GM12801 (cell line): Measurements from ENCODE around the gene GHRL.

ENCODE experiments used
- TF ChIP-seq, protein P1 (sequence below): IDR thresholded peaks from one replicate; pipeline ENCODE4 v1.5.1; 2011; ENCODE audit warnings: control low read depth; ENCODE audit not compliant: insufficient read length; ENCODE audit errors: extremely low read depth

Gene GHRL

DNA sequence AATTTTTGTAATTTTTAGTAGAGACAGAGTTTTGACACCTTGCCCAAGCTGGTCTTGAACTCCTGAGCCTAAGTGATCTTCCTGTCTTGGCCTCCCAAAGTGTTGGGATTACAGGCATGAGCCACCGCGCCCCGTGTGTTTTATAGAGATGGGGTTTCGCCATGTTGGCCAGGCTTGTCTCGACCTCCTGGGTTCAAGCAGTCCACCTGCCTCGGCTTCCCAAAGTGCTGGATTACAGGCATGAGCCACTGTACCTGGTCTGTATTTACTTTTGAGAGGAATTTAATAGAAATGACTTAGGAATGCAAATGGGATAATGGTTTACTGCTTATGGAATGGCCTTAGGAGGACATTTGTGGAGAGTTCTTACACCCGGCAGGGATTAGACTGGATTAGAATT, 33.7 kb downstream of the GHRL start:
- TF ChIP-seq, protein P1, sequence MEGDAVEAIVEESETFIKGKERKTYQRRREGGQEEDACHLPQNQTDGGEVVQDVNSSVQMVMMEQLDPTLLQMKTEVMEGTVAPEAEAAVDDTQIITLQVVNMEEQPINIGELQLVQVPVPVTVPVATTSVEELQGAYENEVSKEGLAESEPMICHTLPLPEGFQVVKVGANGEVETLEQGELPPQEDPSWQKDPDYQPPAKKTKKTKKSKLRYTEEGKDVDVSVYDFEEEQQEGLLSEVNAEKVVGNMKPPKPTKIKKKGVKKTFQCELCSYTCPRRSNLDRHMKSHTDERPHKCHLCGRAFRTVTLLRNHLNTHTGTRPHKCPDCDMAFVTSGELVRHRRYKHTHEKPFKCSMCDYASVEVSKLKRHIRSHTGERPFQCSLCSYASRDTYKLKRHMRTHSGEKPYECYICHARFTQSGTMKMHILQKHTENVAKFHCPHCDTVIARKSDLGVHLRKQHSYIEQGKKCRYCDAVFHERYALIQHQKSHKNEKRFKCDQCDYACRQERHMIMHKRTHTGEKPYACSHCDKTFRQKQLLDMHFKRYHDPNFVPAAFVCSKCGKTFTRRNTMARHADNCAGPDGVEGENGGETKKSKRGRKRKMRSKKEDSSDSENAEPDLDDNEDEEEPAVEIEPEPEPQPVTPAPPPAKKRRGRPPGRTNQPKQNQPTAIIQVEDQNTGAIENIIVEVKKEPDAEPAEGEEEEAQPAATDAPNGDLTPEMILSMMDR, result no peak

DNA sequence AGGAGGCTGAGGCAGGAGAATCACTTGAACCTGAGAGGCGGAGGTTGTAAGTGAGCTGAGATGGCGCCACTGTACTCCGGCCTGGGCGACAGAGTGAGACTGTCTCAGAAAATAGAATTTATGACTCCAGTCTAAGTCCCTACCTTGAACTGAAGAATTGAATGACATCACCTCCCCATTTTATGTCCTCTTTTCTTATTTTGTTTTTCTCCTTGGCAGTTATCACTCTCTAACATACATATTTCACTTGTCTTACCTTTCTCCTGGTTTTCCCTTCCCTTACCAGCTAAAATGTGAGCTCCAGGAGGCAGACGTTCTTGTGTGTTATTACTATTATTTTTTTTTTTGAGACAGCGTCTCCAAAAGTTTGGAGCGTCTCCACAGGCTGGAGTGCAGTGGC, 36.9 kb downstream of the GHRL start:
- TF ChIP-seq, protein P1, result no peak

DNA sequence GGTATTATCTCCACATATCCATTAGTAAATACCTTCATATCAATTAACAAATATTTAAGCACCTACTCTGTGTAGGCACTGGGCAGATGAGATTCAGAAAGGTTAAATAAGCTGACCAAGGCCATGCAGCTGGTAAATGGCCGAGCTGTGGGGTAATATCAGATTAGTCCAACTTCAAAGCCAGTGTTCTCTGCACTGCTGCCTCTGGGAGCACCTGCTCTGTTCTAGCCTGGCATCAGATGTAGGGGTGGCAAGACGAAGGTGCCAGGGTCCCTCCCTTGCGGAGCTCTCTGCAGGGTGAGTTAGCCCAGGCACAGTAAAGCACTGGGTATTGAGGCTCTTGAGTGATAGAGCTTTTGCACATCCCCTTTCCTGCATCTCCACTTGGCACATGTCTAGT, 39.0 kb downstream of the GHRL start:
- TF ChIP-seq, protein P1, result no peak

DNA sequence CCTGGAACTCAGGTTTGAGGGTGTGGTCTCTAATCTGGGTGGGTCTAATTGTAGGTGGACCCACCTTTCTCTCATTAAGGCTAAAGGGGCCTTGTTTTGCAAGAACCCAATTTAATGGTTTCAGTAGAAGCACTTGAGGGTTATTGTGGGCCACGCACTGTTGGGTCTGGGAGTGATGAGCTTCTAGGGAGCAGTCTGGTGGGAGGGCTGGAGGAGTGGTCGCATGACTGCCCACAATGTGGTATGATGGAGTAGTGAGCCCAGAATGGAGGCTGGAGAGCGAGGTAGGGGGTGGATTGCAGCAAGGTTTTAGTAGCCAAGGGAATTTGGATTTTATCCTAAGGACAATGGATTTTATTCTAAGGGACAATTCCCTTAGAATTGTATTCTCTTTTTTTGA, 41.7 kb downstream of the GHRL start:
- TF ChIP-seq, protein P1, result no peak

DNA sequence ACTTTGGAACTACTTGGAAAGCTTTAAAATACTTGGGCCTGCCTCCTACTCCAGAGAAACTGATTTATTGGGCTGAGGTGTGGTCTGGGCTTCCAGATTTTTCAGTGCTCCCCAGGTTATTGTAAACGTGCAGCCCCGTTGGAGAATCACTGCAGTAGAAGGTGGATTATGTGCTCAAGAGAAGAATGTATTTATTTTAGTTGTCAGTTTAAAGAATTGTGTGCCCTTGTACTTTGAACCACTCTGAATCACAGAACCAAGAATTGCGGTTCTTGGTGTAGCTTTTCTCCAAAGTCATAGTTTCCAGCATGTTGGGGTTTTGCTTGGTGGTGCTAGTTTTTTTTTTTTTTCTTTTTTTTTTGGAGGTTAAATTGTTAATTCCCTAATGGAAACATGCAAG, 42.9 kb downstream of the GHRL start:
- TF ChIP-seq, protein P1, result no peak

DNA sequence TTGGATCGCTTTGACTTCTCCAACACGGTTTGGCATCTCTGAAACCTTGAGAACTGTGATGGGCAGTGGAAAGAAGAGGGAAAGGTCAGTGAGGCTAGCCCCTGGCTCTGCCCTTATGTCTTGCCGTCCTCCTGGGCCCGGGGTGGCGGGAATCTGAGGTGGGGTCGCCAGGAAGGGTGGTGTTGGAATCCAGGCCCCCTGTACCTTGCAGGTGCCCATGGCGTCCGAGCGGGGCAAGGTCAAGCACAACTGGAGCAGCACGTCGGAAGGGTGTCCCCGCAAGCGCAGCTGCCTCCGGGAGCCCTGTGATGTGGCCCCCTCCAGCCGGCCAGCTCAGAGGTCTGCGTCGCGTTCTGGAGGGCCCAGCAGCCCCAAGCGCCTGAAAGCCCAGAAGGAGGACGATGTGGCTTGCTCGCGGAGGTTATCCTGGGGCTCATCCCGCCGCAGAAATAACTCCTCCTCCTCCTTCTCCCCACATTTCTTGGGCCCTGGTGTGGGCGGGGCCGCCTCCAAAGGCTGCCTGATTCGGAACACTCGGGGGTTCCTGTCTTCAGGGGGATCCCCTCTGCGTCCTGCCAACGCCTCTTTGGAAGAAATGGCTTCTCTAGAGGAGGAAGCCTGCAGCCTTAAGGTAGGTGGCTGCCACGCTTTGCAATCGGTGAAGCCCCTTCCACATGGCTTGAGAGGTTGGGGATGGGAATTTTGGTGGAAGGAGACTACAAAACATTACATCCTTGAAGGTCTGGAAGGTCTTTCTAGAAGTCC, 43.6 kb downstream of the GHRL start:
- TF ChIP-seq, protein P1, result no peak

DNA sequence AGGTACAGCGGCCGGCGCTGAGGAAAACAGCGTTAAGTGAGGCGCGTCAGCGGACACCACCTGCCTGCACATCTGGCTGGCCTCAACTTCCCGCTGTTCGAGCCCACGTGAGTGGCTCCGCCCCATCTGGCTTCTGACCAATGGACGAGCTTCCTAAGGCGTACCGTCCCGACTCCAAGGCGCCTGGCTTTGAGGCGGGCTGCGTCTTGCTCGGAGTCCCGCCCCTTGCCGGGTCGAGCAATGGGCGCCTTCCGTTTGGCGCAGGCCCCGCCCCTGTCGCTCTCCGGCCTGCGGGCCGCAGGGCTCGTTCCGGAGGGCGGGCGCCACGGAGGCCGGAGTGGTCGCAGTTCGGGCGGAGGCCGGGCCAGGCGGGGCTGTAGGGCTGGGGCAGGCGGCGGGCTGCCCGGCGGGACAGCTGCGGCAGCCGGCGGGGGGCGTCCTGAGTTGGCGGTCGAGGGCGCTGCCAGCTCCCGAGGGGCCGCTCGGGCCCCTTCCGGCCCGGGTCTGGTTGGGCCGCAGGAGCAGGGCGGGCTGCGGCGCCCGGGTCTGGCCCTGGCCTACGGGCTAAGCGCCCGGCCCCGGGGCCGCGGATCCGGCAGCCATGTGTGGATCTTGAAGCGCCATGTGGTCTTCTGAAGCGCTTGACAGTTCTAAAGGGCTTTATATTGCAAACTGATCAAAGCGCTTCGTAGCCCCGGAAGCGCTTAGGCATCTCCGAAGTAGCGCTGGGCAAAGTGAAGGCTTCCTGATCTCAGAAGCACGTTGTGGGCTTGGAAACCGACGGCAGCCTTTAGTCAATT, 44.4 kb downstream of the GHRL start, which contains the start of gene TATDN2:
Gene TATDN2 (plus strand): TSS at position 276 of the 800 bp plus-strand sequence. CDS start 742 bp downstream, outside the sequence.
- TF ChIP-seq, protein P1, result no peak
